Measurements from ENCODE around the gene DHRSX. TPM values are rescaled to one million over a fixed set of nuclear protein-coding genes. Genes with fewer than 3 reads are reported as not detected.
"Not testable (repeated sequence)": the region's sequence is repeated elsewhere in the genome, so short reads cannot be mapped to it uniquely, and the experiment has no call there.

DHRSX gene
- total RNA-seq, 1 donor from 2014 or later: 25.7 TPM

DNA sequence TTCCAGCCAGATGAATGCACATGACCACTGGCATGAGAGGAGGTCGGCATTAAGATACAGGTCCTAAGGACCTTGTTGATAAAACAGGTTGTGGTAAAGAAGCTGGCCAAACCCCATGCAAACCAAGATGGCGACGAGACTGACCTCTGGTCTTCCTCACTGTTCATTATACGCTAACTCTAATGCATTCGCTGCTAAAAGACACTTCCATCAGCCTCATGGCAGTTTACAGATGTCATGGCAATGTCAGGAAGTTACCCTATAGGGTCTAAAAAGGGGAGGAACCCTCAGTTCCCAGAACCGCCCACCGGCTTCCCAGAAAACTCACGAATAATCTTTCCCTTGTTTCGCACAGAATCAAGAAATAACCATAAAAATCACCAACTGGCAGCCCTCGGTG is 182.4 kb downstream of the DHRSX start:
- intact Hi-C loops (cut with micrococcal nuclease): no loop called here
- Mint-ChIP-seq H3K36me3 (ENCODE audit: low read depth) (peaks cover 5% of the 10 kb centered on the region), H3K9me3 (peaks cover 16% of the 10 kb centered on the region), H3K4me3 (no peak overlapping the region), H3K27me3 (no peaks in the 10 kb centered on the region), H3K27ac (no peak overlapping the region), H3K4me1 (no peaks in the 10 kb centered on the region)
- DNase-seq: no peak

DNA sequence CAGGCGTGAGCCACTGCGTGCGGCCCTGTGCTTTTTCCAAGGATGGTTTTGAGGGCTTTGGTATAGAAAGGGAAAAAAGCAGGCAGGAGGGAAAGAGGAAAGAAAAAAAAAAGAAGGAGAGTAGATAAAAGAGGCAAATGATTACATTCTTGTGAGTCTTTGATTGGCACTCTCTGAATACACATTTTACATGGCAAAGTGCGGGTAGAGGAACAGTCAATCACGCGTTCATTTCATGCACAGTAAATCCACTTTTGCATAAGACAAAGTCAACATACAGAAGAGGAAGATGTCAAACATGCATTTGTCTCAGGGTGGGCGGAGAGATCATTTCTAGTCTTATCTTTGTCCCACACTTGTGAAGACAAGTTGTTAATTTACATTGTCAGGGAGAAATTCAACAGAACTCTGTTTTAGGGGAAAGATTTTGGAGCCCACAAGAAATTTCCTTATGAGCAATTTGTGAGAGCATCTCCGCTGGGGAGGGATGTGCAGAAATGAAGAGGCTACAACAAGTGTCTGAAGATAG is 183.2 kb downstream of the DHRSX start:
- intact Hi-C loops (cut with micrococcal nuclease): no loop called here
- no peaks in the 10 kb centered on the region for H3K27me3 Mint-ChIP-seq
- peaks cover 3% of the 10 kb centered on the region for H3K36me3 Mint-ChIP-seq (ENCODE audit: low read depth)
- H3K9me3 Mint-ChIP-seq: peaks cover 11% of the 10 kb centered on the region
- no peak for DNase-seq
- H3K27ac Mint-ChIP-seq: no peak overlapping the region
- H3K4me1 Mint-ChIP-seq: no peaks in the 10 kb centered on the region
- H3K4me3 Mint-ChIP-seq: no peak overlapping the region

DNA sequence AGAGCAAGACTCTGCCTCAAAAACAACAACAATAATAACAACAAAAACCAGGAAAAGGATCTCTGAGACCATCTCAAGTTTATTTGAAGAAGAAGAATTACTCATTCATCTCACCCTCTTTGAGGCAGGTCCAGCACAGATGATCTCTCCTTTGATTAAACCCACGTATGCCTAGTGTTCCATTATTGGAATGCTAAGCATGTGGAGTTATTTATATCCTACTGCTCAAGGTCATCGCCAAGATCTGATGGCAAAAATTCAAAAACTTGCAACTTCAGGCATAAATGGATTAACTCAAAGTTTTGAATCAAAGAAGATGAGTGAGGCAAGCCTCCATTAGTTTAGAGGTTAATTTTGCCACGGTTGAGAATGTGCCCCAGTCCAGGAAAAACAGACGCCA is 184.2 kb downstream of the DHRSX start:
- intact Hi-C loops (cut with micrococcal nuclease): no loop called here
- Mint-ChIP-seq H3K27me3 (no peaks in the 10 kb centered on the region), H3K36me3 (ENCODE audit: low read depth) (peaks cover 3% of the 10 kb centered on the region), H3K4me3 (no peak overlapping the region), H3K27ac (no peak overlapping the region), H3K9me3 (peaks cover 19% of the 10 kb centered on the region), H3K4me1 (no peaks in the 10 kb centered on the region)
- no peak for DNase-seq

DNA sequence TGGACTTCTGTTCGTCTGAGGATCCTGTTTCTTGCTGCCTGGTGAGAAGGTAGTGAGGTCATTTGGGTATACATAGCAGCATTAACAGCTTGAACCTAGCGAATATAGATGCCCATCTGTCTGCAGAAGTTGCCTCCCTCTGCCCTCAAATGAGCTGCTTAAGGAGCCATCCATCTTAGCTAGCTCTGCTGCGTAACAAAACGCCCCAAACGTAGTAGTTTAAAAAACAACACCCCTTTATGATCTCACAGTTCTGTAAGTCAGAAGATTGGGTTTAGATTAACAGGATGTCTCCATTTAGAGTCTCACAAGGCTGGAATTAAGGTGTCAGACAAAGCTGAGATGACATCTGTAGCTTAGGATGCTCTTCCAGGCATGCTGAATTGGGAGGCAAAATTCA is 185.3 kb downstream of the DHRSX start:
- intact Hi-C loops (cut with micrococcal nuclease): no loop called here
- no peaks in the 10 kb centered on the region for H3K27me3 Mint-ChIP-seq
- no peak for DNase-seq
- no peaks in the 10 kb centered on the region for H3K4me1 Mint-ChIP-seq
- H3K27ac Mint-ChIP-seq: no peak overlapping the region
- H3K9me3 Mint-ChIP-seq: peaks cover 26% of the 10 kb centered on the region
- no peak overlapping the region for H3K4me3 Mint-ChIP-seq
- H3K36me3 Mint-ChIP-seq (ENCODE audit: low read depth): peaks cover 1% of the 10 kb centered on the region

DNA sequence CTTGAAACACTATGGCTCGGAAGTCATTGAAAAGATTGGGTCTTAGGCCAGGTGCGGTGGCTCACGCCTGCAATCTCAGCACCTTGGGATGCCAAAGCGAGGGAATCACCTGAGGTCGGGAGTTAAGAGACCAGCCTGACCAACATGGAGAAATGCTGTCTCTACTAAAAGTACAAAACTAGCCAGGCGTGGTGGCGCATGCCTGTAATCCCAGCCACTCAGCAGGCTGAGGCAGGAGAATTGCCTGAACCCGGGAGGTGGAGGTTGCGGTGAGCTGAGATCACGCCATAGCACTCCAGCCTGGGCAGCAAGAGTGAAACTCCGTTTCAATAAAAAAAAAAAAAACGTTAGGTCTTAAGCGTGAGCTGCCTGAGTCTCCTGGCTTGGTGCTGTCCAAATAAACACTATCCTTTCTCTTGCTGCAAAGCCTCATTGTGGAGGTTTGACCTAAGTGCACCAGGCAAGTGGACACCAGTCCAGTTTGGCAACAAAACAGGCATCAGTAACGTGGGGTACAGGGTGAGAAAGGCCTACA is 185.9 kb downstream of the DHRSX start:
- Mint-ChIP-seq H3K4me1 (no peaks in the 10 kb centered on the region), H3K27me3 (no peaks in the 10 kb centered on the region), H3K36me3 (ENCODE audit: low read depth) (peaks cover 3% of the 10 kb centered on the region), H3K9me3 (peaks cover 26% of the 10 kb centered on the region), H3K27ac (no peak overlapping the region), H3K4me3 (no peak overlapping the region)
- intact Hi-C loops (cut with micrococcal nuclease): no loop called here
- DNase-seq: no peak

DNA sequence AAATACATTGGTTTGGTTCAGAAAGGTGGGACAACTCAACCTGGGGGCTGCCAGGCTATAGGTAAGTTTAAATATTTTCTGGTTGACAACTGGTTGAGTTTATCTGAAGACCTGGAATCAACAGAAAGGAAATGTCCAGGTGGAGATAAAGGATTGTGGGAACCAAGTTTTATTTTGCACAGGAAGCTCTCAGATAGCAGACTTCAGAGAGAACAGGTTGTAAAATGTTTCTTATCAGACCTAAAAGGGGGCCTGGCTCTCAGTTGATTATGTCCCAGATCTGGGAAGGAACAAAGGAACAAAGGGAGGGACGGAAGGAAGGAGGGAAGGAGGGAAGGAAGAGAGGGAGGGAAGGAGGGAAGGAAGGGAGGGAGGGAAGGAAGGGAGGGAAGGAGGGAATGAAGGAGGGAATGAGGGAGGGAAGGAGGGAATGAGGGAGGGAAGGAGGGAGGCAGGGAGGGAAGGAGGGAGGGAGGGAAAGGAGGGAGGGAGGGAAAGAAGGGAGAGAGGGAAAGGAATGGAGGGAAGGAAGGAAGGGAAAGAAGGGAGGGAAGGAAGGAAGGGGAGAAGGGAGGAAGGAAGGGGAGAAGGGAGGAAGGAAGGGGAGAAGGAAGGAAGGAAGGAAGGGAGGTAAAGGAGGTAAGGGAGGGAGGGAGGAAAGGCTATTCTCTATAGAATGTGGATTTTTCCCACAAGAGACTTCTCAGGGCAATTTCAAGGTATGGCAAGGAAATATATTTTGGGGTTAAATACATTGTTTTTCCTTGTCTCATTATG is 186.7 kb downstream of the DHRSX start:
- peaks cover 26% of the 10 kb centered on the region for H3K9me3 Mint-ChIP-seq
- peaks cover 3% of the 10 kb centered on the region for H3K36me3 Mint-ChIP-seq (ENCODE audit: low read depth)
- H3K4me3 Mint-ChIP-seq: no peak overlapping the region
- DNase-seq: no peak
- H3K27ac Mint-ChIP-seq: no peak overlapping the region
- H3K27me3 Mint-ChIP-seq: no peaks in the 10 kb centered on the region
- intact Hi-C loops (cut with micrococcal nuclease): no loop called here
- H3K4me1 Mint-ChIP-seq: no peaks in the 10 kb centered on the region

DNA sequence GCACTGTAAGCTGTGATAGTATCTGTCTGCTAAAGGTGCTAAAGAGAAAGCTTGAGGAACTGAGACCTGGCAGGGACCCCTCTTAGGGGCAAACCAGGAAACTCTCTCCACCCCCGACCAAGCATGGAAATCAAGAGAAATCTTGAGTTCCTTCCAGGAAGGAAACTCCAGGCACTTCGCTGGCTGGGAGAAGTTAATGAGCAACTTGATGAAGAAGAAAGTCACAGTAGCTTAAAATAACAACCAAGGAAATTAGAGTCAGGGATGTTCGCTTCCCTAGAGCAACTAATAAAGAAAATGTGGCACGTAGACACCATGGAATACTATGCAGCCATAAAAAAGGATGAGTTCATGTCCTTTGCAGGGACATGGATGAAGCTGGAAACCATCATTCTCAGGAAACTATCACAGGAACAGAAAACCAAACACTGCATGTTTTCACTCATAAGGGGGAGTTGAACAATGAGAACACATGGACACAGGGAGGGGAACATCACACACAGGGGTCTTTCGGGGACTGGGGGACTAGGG is 188.7 kb downstream of the DHRSX start:
- H3K36me3 Mint-ChIP-seq (ENCODE audit: low read depth); H3K27ac Mint-ChIP-seq; intact Hi-C loops (cut with micrococcal nuclease); DNase-seq; H3K4me3 Mint-ChIP-seq; H3K4me1 Mint-ChIP-seq; H3K27me3 Mint-ChIP-seq: not testable (repeated sequence)
- peaks cover 15% of the 10 kb centered on the region for H3K9me3 Mint-ChIP-seq

DNA sequence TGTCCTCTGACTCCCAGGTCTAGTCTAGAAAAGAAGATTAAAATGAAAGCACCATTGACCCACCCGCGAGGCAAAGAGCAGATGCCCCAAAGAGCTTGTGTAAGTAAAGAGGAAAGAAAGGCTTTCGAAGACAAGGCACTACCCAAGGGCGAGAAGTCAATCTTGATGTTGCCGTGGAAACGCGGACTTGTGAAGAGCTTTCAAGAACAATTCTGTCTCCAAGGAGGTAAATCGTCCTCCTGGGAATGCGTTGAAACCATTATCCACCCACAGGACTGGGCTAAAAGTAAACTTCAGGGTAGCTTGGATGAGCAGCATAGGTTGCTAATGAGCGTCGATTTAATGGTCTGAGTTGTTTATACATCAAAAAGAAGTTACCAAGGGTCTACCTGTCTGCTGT is 189.3 kb downstream of the DHRSX start:
- no peaks in the 10 kb centered on the region for H3K4me1 Mint-ChIP-seq
- no peak overlapping the region for H3K4me3 Mint-ChIP-seq
- no peak for DNase-seq
- intact Hi-C loops (cut with micrococcal nuclease): no loop called here
- no peaks in the 10 kb centered on the region for H3K27me3 Mint-ChIP-seq
- peaks cover 15% of the 10 kb centered on the region for H3K9me3 Mint-ChIP-seq
- no peak overlapping the region for H3K27ac Mint-ChIP-seq
- peaks cover 10% of the 10 kb centered on the region for H3K36me3 Mint-ChIP-seq (ENCODE audit: low read depth)

DNA sequence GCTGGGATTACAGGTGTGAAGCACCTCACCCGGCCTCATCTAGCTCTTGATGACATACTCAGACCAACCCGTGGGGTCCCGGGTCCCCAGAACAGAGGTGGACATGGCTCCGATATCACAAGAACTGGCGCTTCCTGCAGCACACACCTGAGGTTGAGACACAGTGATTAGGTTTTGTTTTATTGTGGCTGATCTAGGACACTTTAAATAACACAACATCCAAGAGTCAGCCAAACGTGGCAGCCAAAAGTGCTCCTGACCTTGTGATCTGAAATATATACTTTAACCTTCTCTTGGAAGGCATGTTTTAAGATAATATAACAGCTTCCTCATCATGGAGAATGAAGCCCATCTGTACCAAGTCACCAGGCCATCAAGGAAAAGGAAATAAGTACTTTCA is 198.9 kb downstream of the DHRSX start:
- intact Hi-C loops (cut with micrococcal nuclease): no loop called here
- no peak for DNase-seq
- H3K36me3 Mint-ChIP-seq (ENCODE audit: low read depth): peaks cover 9% of the 10 kb centered on the region
- no peaks in the 10 kb centered on the region for H3K27me3 Mint-ChIP-seq
- H3K27ac Mint-ChIP-seq: no peak overlapping the region
- no peaks in the 10 kb centered on the region for H3K4me1 Mint-ChIP-seq
- H3K4me3 Mint-ChIP-seq: no peak overlapping the region
- H3K9me3 Mint-ChIP-seq: peaks cover 12% of the 10 kb centered on the region

DNA sequence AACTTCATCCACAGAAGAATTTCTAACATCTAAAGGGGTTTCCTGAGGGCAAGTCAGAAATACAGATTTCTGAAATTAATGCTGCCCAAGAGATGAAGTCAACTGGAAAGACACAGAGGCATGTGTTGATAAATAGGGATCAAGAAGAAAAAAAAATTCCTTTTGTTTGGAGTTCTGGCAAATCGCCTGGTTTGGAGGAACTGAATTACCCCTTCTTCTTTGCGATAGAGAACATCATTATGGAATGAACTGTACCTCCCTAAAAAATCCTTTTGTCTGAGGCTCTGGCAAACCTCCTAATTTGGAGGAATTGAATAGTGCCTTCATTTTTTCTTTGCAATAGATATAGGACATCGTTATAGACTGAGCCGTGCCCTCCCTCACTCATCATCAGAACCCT is 200.9 kb downstream of the DHRSX start:
- Mint-ChIP-seq H3K36me3 (ENCODE audit: low read depth) (peaks cover 6% of the 10 kb centered on the region), H3K27me3 (no peaks in the 10 kb centered on the region), H3K4me3 (no peak overlapping the region), H3K4me1 (no peaks in the 10 kb centered on the region), H3K9me3 (peaks cover 12% of the 10 kb centered on the region), H3K27ac (no peak overlapping the region)
- DNase-seq: no peak
- intact Hi-C loops (cut with micrococcal nuclease): no loop called here

DNA sequence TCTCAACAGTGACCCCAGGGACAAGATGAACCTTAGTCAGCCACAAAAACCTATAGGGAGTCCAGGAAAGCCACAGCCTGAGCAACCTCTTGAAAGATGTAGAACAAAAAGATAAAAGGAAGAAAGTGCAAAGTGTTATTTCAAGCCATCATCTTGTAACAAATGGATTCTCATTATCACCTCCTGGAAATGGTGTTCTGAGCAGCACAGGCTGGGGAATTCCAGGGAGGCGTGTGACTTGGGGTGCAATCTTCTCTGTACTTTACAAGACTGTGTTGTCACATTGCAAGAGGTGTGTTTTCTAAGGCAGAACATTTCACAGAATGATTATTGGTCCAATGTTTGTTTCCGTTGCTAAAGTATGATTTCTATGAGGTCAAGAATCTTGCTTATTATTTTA is 214.0 kb downstream of the DHRSX start:
- intact Hi-C loops (cut with micrococcal nuclease): no loop called here
- Mint-ChIP-seq H3K27ac (peak overlapping the region; percentile 45), H3K4me1 (peaks cover 6% of the 10 kb centered on the region), H3K27me3 (no peaks in the 10 kb centered on the region), H3K4me3 (no peak overlapping the region), H3K36me3 (ENCODE audit: low read depth) (peaks cover 33% of the 10 kb centered on the region), H3K9me3 (peaks cover 23% of the 10 kb centered on the region)
- no peak for DNase-seq

DNA sequence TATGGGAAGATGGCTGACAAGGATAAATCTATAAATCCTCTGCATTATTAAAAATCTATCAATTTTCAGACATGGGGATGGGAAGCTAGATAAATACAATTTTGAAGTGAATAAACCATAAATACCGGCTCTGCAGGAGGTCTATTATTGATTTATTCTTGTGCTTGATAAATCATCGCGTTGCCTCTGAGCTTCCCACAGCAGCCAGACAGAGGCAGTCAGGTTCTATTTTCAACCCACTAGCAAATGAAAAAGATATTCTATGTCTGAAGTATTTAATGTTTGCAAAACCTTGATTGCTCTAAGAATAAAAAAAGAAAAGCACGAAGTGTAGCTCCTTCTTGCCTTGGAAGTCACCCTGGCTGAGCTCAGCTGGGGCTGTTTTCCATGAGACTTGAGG is 216.2 kb downstream of the DHRSX start:
- Mint-ChIP-seq H3K9me3 (peaks cover 15% of the 10 kb centered on the region), H3K36me3 (ENCODE audit: low read depth) (peaks cover 20% of the 10 kb centered on the region), H3K27ac (no peak overlapping the region), H3K4me3 (no peak overlapping the region), H3K27me3 (no peaks in the 10 kb centered on the region), H3K4me1 (peaks cover 6% of the 10 kb centered on the region)
- no peak for DNase-seq
- intact Hi-C loops (cut with micrococcal nuclease): no loop called here

DNA sequence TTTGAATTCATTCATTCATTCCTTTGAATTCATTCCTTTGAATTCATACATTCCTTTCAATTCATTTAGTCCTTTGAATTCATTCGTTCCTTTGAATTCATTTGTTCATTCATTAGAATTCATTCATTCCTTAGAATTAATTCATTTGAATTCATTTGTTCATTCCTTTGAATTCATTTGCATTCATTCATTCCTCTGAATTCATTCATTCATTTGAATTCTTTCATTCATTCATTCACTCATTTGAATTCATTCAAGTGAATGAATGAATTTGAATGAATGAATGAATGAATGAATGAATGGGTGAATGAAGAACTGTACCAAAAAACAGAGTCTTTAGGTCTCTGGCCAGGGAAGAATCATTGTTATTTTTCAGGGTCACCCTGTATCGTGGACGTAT is 216.6 kb downstream of the DHRSX start:
- Mint-ChIP-seq H3K4me3 (no peak overlapping the region), H3K27me3 (no peaks in the 10 kb centered on the region), H3K27ac (no peak overlapping the region), H3K9me3 (peaks cover 12% of the 10 kb centered on the region), H3K36me3 (ENCODE audit: low read depth) (peaks cover 17% of the 10 kb centered on the region), H3K4me1 (peaks cover 6% of the 10 kb centered on the region)
- intact Hi-C loops (cut with micrococcal nuclease): no loop called here
- DNase-seq: no peak

DNA sequence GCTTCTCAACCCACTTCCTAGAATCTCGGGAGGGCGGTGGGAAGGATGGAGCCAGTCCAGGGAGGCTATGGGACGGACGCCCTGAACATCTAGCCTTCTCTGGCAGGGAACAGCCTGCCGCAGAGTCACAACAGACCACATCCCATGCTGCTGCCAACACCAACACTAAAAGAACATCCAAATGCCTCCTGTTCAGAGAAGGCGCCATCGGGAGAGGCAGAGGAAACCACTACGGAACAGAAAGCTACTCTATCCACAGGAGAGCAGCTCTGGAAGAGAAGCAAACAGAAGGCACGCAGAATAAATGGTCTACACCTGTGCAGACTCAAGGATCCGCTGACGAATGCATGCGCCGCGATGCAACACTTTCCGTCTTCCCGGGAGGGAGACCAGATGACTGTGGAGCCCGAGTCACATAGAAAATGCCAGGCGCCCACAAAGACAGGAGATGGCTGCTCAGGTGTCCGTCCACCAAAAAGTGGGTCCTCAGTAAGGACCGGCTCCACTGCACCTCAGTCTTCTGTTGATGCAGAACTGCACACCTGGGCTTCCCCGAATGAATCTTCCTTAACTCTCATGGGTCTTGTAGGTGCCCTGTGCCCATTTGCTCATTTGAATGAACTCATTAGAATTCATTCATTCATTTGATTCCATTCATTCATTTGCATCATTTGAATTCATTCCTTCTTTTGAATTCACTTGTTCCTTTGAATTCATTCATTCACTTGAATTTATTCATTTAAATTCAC is 217.5 kb downstream of the DHRSX start:
- Mint-ChIP-seq H3K27me3 (no peaks in the 10 kb centered on the region), H3K9me3 (peaks cover 12% of the 10 kb centered on the region), H3K36me3 (ENCODE audit: low read depth) (peaks cover 14% of the 10 kb centered on the region), H3K27ac (no peak overlapping the region), H3K4me3 (no peak overlapping the region), H3K4me1 (peaks cover 6% of the 10 kb centered on the region)
- no peak for DNase-seq
- intact Hi-C loops (cut with micrococcal nuclease): no loop called here

All from activated CD4-positive, alpha-beta T cell treated with anti-CD3 and anti-CD28 coated beads, Interleukin-2, amount 10 ng/mL, durations not matched to agents 24 days and 14 days (primary cell).